Testis (tissue), 3 donors: ENCODE measurements around the gene CBX2. TPM values are rescaled to one million over a fixed set of nuclear protein-coding genes. Genes with fewer than 3 reads are reported as not detected.

Experiments used
- DNase-seq: peaks from one replicate; pipeline ENCODE4 v3.0.0-alpha.2; 2019
- H3K27ac ChIP-seq, 2 donors: fragments of 200-600 bp; sonication (generic); one replicate each; pipeline ENCODE4 v1.5.1; 2019
- H3K27me3 ChIP-seq: fragments of 200-600 bp; sonication (generic); one replicate; pipeline ENCODE4 v1.5.1; 2019
- H3K36me3 ChIP-seq: fragments of 200-600 bp; sonication (generic); one replicate; pipeline ENCODE4 v1.5.1; 2017; ENCODE audit warnings: low read depth; ENCODE audit errors: missing control alignments
- H3K4me1 ChIP-seq: fragments of 200-600 bp; sonication (generic); one replicate; pipeline ENCODE4 v1.5.1; 2019
- H3K4me3 ChIP-seq, 2 donors: fragments of 200-600 bp; sonication (generic); one replicate each; pipeline ENCODE4 v1.5.1; 2017 to 2019
- H3K9me3 ChIP-seq: fragments of 200-600 bp; sonication (generic); one replicate; pipeline ENCODE4 v1.5.1; 2017
- CTCF ChIP-seq, 3 experiments: fragments of 450-650 bp in 2 of 3; fragments of 200-600 bp in 1 of 3; sonication (generic) in 1 of 3; IDR thresholded peaks; one replicate each; pipeline ENCODE4 v1.5.1; 2016 to 2019; ENCODE audit warnings: antibody characterized with exemption in 3 of 3, mild to moderate bottlenecking in 2 of 3, moderate library complexity in 1 of 3
- POLR2A ChIP-seq: fragments of 450-650 bp; IDR thresholded peaks from one replicate; pipeline ENCODE4 v1.6.1; 2017; ENCODE audit warnings: antibody characterized with exemption, mild to moderate bottlenecking, moderate library complexity
- WGBS, 2 donors: methylation state at CpG; one replicate each; pipeline ENCODE4 v1.1.5; 2018; 5-methylcytosine and 5-hydroxymethylcytosine counted together
- intact Hi-C: fragments of 100-400 bp; cut with DNase I; formaldehyde crosslinking; loops from one replicate; pipeline ENCODE4 v1.15.1; 2023; ENCODE audit warnings: low total_unique reads
- polyA plus RNA-seq: library from polyadenylated mRNA; stranded (reverse); fragments of 350-450 nt; fragmentation: Illumina TruSeq; extraction: RNeasy Lipid Tissue Mini Kit (QIAGEN cat#74804); gene quantifications from one replicate; pipeline ENCODE4 v1.2.3, GENCODE V29; 2014; ENCODE audit warnings: low read depth, low replicate concordance; ENCODE audit not compliant: insufficient read depth
- total RNA-seq, 2 donors: library from RNA; depleted of rRNA; stranded (reverse); fragments of >200 nt; gene quantifications; one replicate each; pipeline ENCODE4 v1.2.3, GENCODE V29; 2016

The CBX2 gene
- total and polyA plus RNA-seq, 3 donors from 2014 or later, result 19.4 to 30.7 (median 27.1) TPM

GRCh38 chr17:79811011-79811867, 33.3 kb downstream of the CBX2 start:
- TF ChIP-seq POLR2A (no peak), CTCF (IDR thresholded peaks at IDR 0.05) (peak; percentile 30 to 52 (median 36))
- Histone ChIP-seq H3K36me3 (no peaks in the 10 kb centered on the region), H3K4me3 (peak overlapping the region in 1 of 2 donors; percentile 45), H3K4me1 (peaks cover 10% of the 10 kb centered on the region), H3K27ac (no peak overlapping the region), H3K9me3 (no peaks in the 10 kb centered on the region), H3K27me3 (peaks cover 6% of the 10 kb centered on the region)
- no peak for DNase-seq
- intact Hi-C loops, result no loop called here
- WGBS, 2 donors, result 3 to 4% methylated on average over 29 to 50 of the region's 66 CpGs

- Histone ChIP-seq H3K4me1 (peaks cover 10% of the 10 kb centered on the region), H3K27me3 (peaks cover 6% of the 10 kb centered on the region), H3K27ac (no peak overlapping the region), H3K4me3 (peak overlapping the region in 1 of 2 donors; percentile 45), H3K9me3 (no peaks in the 10 kb centered on the region), H3K36me3 (no peaks in the 10 kb centered on the region)
- no peak for DNase-seq
- TF ChIP-seq POLR2A (no peak), CTCF (IDR thresholded peaks at IDR 0.05) (no peak)
- intact Hi-C loops, result no loop called here
- 5 to 6% methylated on average over 13 to 20 of the region's 20 CpGs for WGBS, 2 donors
Measured at GRCh38 chr17:79811868-79812352, 34.0 kb downstream of the CBX2 start.

GRCh38 chr17:79812353-79813258, 34.7 kb downstream of the CBX2 start:
- H3K27me3 ChIP-seq, result peaks cover 6% of the 10 kb centered on the region
- H3K36me3 ChIP-seq, result no peaks in the 10 kb centered on the region
- peak overlapping the region in 1 of 2 donors; percentile 8 for H3K27ac ChIP-seq
- H3K4me1 ChIP-seq, result peaks cover 10% of the 10 kb centered on the region
- no peak for TF ChIP-seq POLR2A
- TF ChIP-seq CTCF (IDR thresholded peaks at IDR 0.05), result no peak
- H3K9me3 ChIP-seq, result no peaks in the 10 kb centered on the region
- peak overlapping the region; percentile 37 to 45 for H3K4me3 ChIP-seq
- intact Hi-C loops, result no loop called here
- DNase-seq, result no peak
- 2 to 3% methylated on average over 52 to 63 of the region's 72 CpGs for WGBS, 2 donors

GRCh38 chr17:79813297-79814126, 35.6 kb downstream of the CBX2 start:
- no peaks in the 10 kb centered on the region for H3K9me3 ChIP-seq
- no peak for DNase-seq
- 2% methylated on average over 49 of the region's 89 CpGs; no CpG with 5 or more reads in 1 of the 2 donors for WGBS, 2 donors
- peak overlapping the region in 1 of 2 donors; percentile 37 for H3K4me3 ChIP-seq
- no peaks in the 10 kb centered on the region for H3K36me3 ChIP-seq
- no peak overlapping the region for H3K27ac ChIP-seq
- peaks cover 10% of the 10 kb centered on the region for H3K4me1 ChIP-seq
- H3K27me3 ChIP-seq, result peaks cover 6% of the 10 kb centered on the region
- TF ChIP-seq POLR2A (no peak), CTCF (IDR thresholded peaks at IDR 0.05) (no peak)
- intact Hi-C loops, result no loop called here
